Measurements from ENCODE around the gene PLEKHG2. TPM values are rescaled to one million over a fixed set of nuclear protein-coding genes. Genes with fewer than 3 reads are reported as not detected.
A peak's percentile ranks its signal among the peaks of the same experiment; 100 is the strongest.

The PLEKHG2 gene
- total and polyA plus RNA-seq, 9 of the 15 experiments (the other 6 are each of a cell fraction or from before 2014, with no cell fraction given): 0.98 to 45.7 (median 9.8) TPM

- TF ChIP-seq RREB1 (CRISPR knock-in tag; IDR thresholded peaks at IDR 0.05): no peak
- 0 out of 2 replicates have a peak, but pooled peaks have one; percentile 22 for TF ChIP-seq ATF4 (CRISPR knock-in tag; IDR thresholded peaks at IDR 0.05)
- no peak for TF ChIP-seq HEY1 (CRISPR knock-in tag; IDR thresholded peaks at IDR 0.05; ENCODE audit: borderline replicate concordance)
- TF ChIP-seq ZNF449 (CRISPR knock-in tag; IDR thresholded peaks at IDR 0.05): no peak
- TF ChIP-seq HNRNPK (IDR thresholded peaks at IDR 0.05; ENCODE audit: low read depth, low read length, poor library complexity, severe bottlenecking): no peak
- TF ChIP-seq ZNF668 (CRISPR knock-in tag; IDR thresholded peaks at IDR 0.05): no peak
- no peak for TF ChIP-seq C11orf30 (IDR thresholded peaks at IDR 0.05; ENCODE audit: low read depth)
- TF ChIP-seq SIX5 (IDR thresholded peaks at IDR 0.05; ENCODE audit: borderline replicate concordance in 1 of 2, insufficient read depth in 1 of 2, low read depth in 1 of 2, low read length in 2 of 2): no peak
- peak; percentile 74 for TF ChIP-seq KDM5B (IDR thresholded peaks at IDR 0.05; ENCODE audit: insufficient replicate concordance, low read depth, low read length)
- no peak for TF ChIP-seq ZNF146 (CRISPR knock-in tag; IDR thresholded peaks at IDR 0.05; ENCODE audit: unreplicated experiment)
- no peak for TF ChIP-seq GATA2 (CRISPR knock-in tag; IDR thresholded peaks at IDR 0.05)
- TF ChIP-seq RNF2 (IDR thresholded peaks at IDR 0.05): peak; percentile 6; the same call in 1 of the 2 replicates
- TF ChIP-seq SP2 (IDR thresholded peaks at IDR 0.05; ENCODE audit: extremely low read depth, low read depth, low read length, poor library complexity, severe bottlenecking): no peak
- no peak for TF ChIP-seq SMARCA4 (IDR thresholded peaks at IDR 0.05)
- TF ChIP-seq NR2C2 (CRISPR knock-in tag; IDR thresholded peaks at IDR 0.05): no peak
- peak; percentile 75; the same call in 1 of the 2 replicates for TF ChIP-seq NR2C2 (tag; IDR thresholded peaks at IDR 0.05)
- peak; percentile 89 for TF ChIP-seq GABPA (tag; conservative IDR thresholded peaks at IDR 0.05; ENCODE audit: low read depth)
- TF ChIP-seq MAFK (IDR thresholded peaks at IDR 0.05; ENCODE audit: low read length): no peak
These were observed 3.1 kb upstream of the PLEKHG2 start (continued) for GRCh38 chr19:39409208-39410016.
